ENCODE data around the gene MMRN1. TPM values are rescaled to one million over a fixed set of nuclear protein-coding genes. Genes with fewer than 3 reads are reported as not detected.

The MMRN1 gene
- total and polyA plus RNA-seq, 2 of the 8 experiments (the other 6 are each of a cell fraction or from before 2014, with no cell fraction given), result not detected

DNA sequence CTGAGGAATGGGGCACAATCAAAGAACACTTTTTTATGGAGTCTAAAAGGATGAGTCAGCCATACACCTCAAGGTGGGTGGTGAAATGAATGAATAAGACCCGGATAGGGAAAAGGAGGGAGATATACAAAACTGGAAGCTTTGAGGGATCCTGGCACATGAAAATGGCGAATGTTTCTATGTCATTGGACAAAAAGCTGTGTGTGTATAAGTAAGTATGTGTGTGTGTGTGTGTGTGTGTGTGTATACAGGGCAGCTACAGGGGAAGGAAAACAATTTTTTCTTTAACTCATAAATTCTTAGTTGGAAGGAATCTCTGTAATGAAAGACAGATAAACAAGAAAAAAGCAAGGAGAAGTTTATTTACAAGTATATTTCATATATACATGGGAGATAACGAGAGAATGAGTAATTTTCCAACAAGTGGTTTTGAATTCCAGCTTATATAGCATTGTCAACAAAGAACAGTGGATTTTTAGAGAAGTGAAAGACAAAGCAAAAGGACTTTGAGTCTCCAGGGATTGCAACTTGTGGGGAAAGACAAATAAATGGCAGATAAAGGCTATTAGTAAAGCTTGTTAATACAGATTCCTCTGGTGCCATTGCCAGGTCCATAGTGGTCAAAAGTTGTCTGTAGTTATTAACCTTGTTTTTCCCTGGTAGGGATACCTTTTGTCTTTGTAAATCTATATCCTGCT is 99.7 kb downstream of the MMRN1 start:
- no peak overlapping the region; a peak in 1 of 7 replicates for H3K9ac ChIP-seq (replicated peaks in 1 of 4; ENCODE audit: extremely low read depth in 1 of 4, low read depth in 3 of 4, low read length in 3 of 4)
- H3K18ac ChIP-seq (ENCODE audit: extremely low read depth, low read length), result no peak overlapping the region
- H3K4me1 ChIP-seq (replicated peaks in 1 of 4; ENCODE audit: control insufficient read depth in 3 of 4, insufficient read depth in 4 of 4, low read length in 3 of 4), result no peaks in the 10 kb centered on the region
- no peaks in the 10 kb centered on the region; the same call in 1 of the 2 replicates for H3K23me2 ChIP-seq (ENCODE audit: low read depth, low read length)
- no peak overlapping the region for H4K5ac ChIP-seq (ENCODE audit: insufficient read length, low read depth, low read length)
- no peak overlapping the region for H2BK20ac ChIP-seq (ENCODE audit: low read length)
- H3K27ac ChIP-seq (ENCODE audit: low read depth, low read length), result no peak overlapping the region
- 88% methylated on average over 3 of the region's 3 CpGs; no CpG with 5 or more reads in 1 of the 2 experiments for WGBS, 2 experiments (ENCODE audit: extremely low coverage in 1 of 2, insufficient coverage in 1 of 2, insufficient read length in 1 of 2, insufficient replicate concordance in 2 of 2, low coverage in 1 of 2, low lambda C conversion rate in 2 of 2, missing lambda C conversion rate in 1 of 2)
- H3K79me1 ChIP-seq (ENCODE audit: low read depth, low read length), result no peaks in the 10 kb centered on the region
- no peak overlapping the region for H2BK120ac ChIP-seq (replicated peaks; ENCODE audit: low read depth, low read length)
- H3K27me3 ChIP-seq (replicated peaks in 1 of 4; ENCODE audit: control insufficient read depth in 3 of 4, extremely low read depth in 1 of 4, insufficient read depth in 3 of 4, low read length in 3 of 4), result no peaks in the 10 kb centered on the region
- no peak overlapping the region for H3K23ac ChIP-seq (ENCODE audit: insufficient read length)
- H3K14ac ChIP-seq (ENCODE audit: insufficient read length), result no peak overlapping the region
- no peak overlapping the region for H3K4me2 ChIP-seq (ENCODE audit: insufficient read depth in 1 of 2, low read depth in 2 of 2, low read length in 2 of 2)
- TF ChIP-seq RAD21 (IDR thresholded peaks at IDR 0.05 in 1 of 2, conservative IDR thresholded peaks at IDR 0.05 in 1 of 2; ENCODE audit: low read depth in 2 of 2, low read length in 2 of 2) (no peak), CBX5 (IDR thresholded peaks at IDR 0.05; ENCODE audit: low read depth, low read length) (no peak), BRCA1 (IDR thresholded peaks at IDR 0.05; ENCODE audit: low read depth, low read length) (no peak), PHF8 (conservative IDR thresholded peaks at IDR 0.05; ENCODE audit: low read depth, low read length) (no peak), POLR2AphosphoS5 (IDR thresholded peaks at IDR 0.05; ENCODE audit: low read depth, low read length) (no peak), JUN (IDR thresholded peaks at IDR 0.05; ENCODE audit: low read depth, low read length) (no peak), RFX5 (IDR thresholded peaks at IDR 0.05; ENCODE audit: borderline replicate concordance, low read depth, low read length) (no peak), SIN3A (conservative IDR thresholded peaks at IDR 0.05 in 1 of 2, IDR thresholded peaks at IDR 0.05 in 1 of 2; ENCODE audit: low read depth in 1 of 2, low read length in 2 of 2) (no peak), SAP30 (IDR thresholded peaks at IDR 0.05; ENCODE audit: insufficient read depth, insufficient replicate concordance, low read length) (no peak), TAF7 (optimal IDR thresholded peaks at IDR 0.05; ENCODE audit: borderline replicate concordance, low read depth, low read length) (no peak), FOSL1 (IDR thresholded peaks at IDR 0.05; ENCODE audit: insufficient read depth, low read depth, low read length) (no peak), RXRA (IDR thresholded peaks at IDR 0.05; ENCODE audit: insufficient read depth, low read depth, low read length) (no peak)
- no peaks in the 10 kb centered on the region for H3K9me3 ChIP-seq (ENCODE audit: insufficient read depth in 2 of 2, low read depth in 1 of 2, low read length in 1 of 2)
- no peak overlapping the region for H2BK12ac ChIP-seq (ENCODE audit: low read depth, low read length)
- H4K8ac ChIP-seq (ENCODE audit: extremely low read depth, insufficient read depth, low read length), result no peak overlapping the region
- no peak for FAIRE-seq
- H2AFZ ChIP-seq (ENCODE audit: low read length), result no peak overlapping the region
- H3K36me3 ChIP-seq (ENCODE audit: control insufficient read depth in 2 of 4, insufficient read depth in 4 of 4, low read length in 3 of 4), result no peaks in the 10 kb centered on the region
- no peak overlapping the region for H2BK5ac ChIP-seq (ENCODE audit: low read depth, low read length)
- H4K91ac ChIP-seq (replicated peaks; ENCODE audit: insufficient read length, low read length), result no peak overlapping the region
- H2BK15ac ChIP-seq (ENCODE audit: low read length), result no peak overlapping the region
- H3K4me3 ChIP-seq (ENCODE audit: extremely low read depth in 1 of 4, insufficient read depth in 2 of 4, low read depth in 3 of 4, low read length in 4 of 4), result no peak overlapping the region
- ChIA-PET CTCF (ENCODE audit: partially characterized antibody) (interaction anchor here (0.6 to 1.3 kb wide), 2 partner anchors 14 to 416 kb away, joined by 3 read pairs; no protein-coding TSS in a partner anchor), POLR2A (ENCODE audit: partially characterized antibody) (no interaction called here)
- H3K56ac ChIP-seq (replicated peaks; ENCODE audit: insufficient read length, low read depth, low read length), result no peak overlapping the region
- H2AK5ac ChIP-seq (ENCODE audit: low read depth, low read length), result no peak overlapping the region
- H3K4ac ChIP-seq (replicated peaks; ENCODE audit: insufficient read length, low read depth, low read length), result no peak overlapping the region
- no peaks in the 10 kb centered on the region for H3K79me2 ChIP-seq (ENCODE audit: control insufficient read depth in 1 of 2, insufficient read depth in 2 of 2, low read length in 2 of 2)
- no peak for DNase-seq (ENCODE audit: low read depth in 1 of 2, low spot score in 2 of 2)
- no peaks in the 10 kb centered on the region for H4K20me1 ChIP-seq (replicated peaks in 1 of 2; ENCODE audit: control insufficient read depth in 1 of 2, insufficient read depth in 2 of 2, low read length in 2 of 2)
